HEK293 (cell line): ENCODE results near the gene ANKS6.

Experiments
- KLF7 ChIP-seq: fragments of 450-650 bp; formaldehyde crosslinking; IDR thresholded peaks from 2 replicates; pipeline ENCODE4 v1.5.1; 2016; ENCODE audit warnings: missing biosample characterization, missing genetic modification characterization, borderline replicate concordance
- TRIM28 ChIP-seq: IDR thresholded peaks from 2 replicates; pipeline ENCODE4 v1.6.1; 2011; ENCODE audit warnings: low read length, control low read depth, borderline replicate concordance
- ZNF175 ChIP-seq: fragments of 450-650 bp; formaldehyde crosslinking; IDR thresholded peaks from 2 replicates; pipeline ENCODE4 v1.5.1; 2016; ENCODE audit warnings: missing biosample characterization, missing genetic modification characterization
- ZNF768 ChIP-seq: fragments of 450-650 bp; formaldehyde crosslinking; IDR thresholded peaks from 2 replicates; pipeline ENCODE4 v1.5.1; 2018; ENCODE audit warnings: missing biosample characterization, mild to moderate bottlenecking, missing genetic modification characterization
- TF ChIP-seq, protein P1 (sequence below): fragments of 450-650 bp; formaldehyde crosslinking; IDR thresholded peaks from 2 replicates; pipeline ENCODE4 v1.5.1; 2016; ENCODE audit warnings: missing biosample characterization, missing genetic modification characterization

DNA sequence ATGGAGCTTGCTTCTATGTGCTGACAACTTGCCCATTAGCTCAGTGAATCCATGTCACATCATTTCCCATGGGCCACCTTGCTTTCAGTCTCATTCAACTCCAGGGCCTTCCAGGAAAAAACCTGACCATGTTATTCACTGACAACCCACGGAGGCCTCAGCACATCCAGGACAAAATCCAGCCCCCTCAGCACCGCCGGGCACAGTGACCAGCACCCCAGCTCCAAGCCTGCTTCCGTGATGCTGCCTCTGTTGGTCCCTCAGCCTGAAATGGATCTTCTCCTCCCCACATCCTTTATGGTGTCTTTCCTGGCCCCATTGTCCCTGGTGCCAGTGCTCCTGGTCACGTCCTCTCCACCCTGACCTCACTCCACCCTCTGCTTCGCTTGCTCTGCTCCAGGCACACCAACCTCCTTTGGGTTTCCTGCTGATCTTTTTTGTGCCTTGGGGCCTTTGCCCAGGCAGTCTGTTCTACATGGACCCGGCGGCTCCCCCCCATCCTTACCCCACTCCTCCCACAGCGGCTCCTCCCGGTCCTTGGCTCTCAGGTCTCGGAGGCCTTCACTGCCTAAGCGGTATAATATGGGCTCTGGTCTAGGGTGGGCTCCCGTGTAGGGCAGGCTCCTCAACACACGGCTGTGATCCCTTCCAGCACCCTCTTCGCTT lies 25.0 kb downstream of the ANKS6 start:
- TF ChIP-seq ZNF175: no peak
- no peak for TF ChIP-seq ZNF768 (tag by site-specific recombination)
- TF ChIP-seq TRIM28: no peak
- no peak for TF ChIP-seq KLF7 (tag by site-specific recombination)
- TF ChIP-seq, protein P1, sequence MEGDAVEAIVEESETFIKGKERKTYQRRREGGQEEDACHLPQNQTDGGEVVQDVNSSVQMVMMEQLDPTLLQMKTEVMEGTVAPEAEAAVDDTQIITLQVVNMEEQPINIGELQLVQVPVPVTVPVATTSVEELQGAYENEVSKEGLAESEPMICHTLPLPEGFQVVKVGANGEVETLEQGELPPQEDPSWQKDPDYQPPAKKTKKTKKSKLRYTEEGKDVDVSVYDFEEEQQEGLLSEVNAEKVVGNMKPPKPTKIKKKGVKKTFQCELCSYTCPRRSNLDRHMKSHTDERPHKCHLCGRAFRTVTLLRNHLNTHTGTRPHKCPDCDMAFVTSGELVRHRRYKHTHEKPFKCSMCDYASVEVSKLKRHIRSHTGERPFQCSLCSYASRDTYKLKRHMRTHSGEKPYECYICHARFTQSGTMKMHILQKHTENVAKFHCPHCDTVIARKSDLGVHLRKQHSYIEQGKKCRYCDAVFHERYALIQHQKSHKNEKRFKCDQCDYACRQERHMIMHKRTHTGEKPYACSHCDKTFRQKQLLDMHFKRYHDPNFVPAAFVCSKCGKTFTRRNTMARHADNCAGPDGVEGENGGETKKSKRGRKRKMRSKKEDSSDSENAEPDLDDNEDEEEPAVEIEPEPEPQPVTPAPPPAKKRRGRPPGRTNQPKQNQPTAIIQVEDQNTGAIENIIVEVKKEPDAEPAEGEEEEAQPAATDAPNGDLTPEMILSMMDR (tag by site-specific recombination): no peak
